ENCODE data around the gene PGM2L1.
"Not testable (repeated sequence)": the region's sequence is repeated elsewhere in the genome, so short reads cannot be mapped to it uniquely, and the experiment has no call there.

PGM2L1 gene

DNA sequence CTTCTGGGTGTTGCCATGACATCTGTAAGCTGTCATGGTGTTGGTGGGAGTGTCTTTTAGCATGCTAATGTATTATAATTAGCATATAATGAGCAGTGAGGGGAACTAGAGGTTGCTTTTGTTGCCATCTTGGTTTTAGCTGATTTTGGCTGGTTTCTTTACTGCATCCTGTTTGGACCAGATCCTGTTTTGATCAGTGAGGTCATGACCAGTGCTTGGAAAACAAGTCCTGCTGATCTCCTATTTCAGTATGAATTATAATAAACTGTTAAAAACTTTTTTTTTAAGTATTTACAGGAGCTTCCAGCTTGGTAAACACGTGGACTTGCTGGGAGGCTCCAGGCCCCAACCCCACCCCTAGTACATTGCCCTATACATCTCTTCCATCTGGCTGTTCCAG, 56.3 kb downstream of the PGM2L1 start:
- in situ Hi-C loops (cut with HindIII; ENCODE audit: low sequenced_read_pairs) = no loop called here

DNA sequence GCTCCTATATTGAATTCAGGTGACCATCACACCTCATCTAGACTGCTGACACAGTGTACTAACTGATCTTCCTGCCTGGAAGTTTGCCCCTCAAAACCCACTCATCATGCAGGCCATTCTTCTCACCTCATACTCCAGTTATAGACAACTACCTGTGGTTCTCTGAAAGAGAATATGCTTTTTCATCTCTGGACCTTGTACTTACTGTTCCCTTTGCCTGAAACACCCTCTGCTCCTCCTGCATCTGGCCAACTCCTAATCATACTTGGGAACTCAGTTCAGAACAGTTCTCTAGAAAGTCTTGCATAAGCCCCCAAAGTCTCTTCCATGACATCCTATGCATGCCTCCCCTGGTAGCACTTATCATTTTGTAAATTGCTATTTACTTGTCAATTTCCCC, 58.6 kb downstream of the PGM2L1 start:
- in situ Hi-C loops (cut with HindIII; ENCODE audit: low sequenced_read_pairs) = no loop called here

GRCh38 chr11:74338963-74339362, 59.3 kb downstream of the PGM2L1 start:
- in situ Hi-C loops (cut with HindIII; ENCODE audit: low sequenced_read_pairs) = no loop called here

- in situ Hi-C loops (cut with HindIII; ENCODE audit: low sequenced_read_pairs) = no loop called here
Measured at GRCh38 chr11:74333193-74333592, 65.0 kb downstream of the PGM2L1 start.

GRCh38 chr11:74332291-74332690, 65.9 kb downstream of the PGM2L1 start:
- in situ Hi-C loops (cut with HindIII; ENCODE audit: low sequenced_read_pairs) = no loop called here

DNA sequence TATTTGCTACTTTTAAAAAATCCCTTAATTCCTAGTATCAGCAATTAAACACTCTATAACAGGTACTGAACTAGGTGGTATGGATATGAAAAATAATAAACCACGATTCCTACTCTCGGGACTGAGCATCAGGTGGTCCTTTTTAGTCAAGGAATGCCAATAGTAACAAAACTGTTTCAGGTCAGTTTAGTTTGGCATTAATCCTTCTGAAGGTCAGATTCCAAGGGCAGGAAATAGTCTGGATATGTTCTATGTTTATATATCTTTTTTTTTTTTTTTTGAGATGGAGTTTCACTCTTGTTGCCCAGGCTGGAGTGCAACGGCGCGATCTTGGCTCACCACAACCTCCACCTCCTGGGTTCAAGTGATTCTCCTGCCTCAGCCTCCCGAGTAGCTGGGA, 67.2 kb downstream of the PGM2L1 start:
- in situ Hi-C loops (cut with HindIII; ENCODE audit: low sequenced_read_pairs) = not testable (repeated sequence)

DNA sequence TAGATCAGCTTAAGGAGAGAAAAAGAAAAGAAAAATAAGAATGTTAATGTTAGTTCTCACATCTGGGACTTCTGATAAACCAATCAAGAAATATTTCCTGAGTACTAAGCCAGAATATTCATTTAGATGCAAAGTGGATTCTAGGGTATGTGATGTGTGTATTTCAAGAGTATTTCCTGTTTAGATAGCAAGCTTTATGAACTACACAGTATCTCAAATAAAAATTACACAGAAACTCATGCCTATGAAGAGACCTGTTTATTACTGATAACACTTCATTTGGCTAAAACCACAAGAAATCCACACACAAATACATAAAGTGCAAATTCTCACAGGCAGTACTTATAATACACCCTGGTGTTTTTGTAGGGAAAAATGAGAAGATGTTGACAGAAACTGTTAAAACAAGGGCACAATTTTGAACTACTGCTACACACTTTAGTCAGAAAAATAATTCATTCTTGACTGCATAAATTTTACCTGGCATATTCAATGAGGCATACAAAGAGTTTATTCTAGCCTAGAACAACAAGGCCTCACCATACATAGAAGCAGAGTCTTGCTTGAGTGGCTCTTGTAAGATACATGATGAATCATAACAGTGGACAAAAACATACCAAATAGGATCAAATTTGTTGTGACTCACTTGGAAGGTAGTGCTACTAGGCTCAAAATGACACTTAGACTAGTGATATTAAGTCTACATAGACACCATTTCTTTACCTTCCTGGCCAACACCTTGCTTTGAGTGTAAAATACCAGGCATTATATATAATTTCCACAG, 68.0 kb downstream of the PGM2L1 start:
- in situ Hi-C loops (cut with HindIII; ENCODE audit: low sequenced_read_pairs) = no loop called here

- in situ Hi-C loops (cut with HindIII; ENCODE audit: low sequenced_read_pairs) = no loop called here
Measured at GRCh38 chr11:74327076-74327475, 71.2 kb downstream of the PGM2L1 start.

DNA sequence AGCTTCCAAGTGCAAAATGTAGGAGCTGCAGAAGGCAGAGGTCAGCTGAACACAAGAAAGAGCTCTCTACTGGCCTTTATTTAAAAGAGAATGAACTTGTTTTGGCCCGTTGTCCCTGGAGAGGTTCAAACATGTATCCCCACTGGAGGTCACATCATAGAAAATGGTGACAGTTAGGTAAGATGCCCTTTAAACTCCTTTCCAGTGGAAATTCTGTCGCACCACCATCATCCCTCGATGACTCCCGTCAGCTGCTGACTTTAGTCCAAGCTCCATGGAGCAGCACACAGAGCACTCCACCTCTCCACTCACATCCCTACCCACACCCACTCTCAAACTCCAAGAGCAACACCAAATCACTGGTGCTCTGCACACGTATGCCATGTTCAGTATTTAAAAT, 71.6 kb downstream of the PGM2L1 start:
- in situ Hi-C loops (cut with HindIII; ENCODE audit: low sequenced_read_pairs) = no loop called here

- in situ Hi-C loops (cut with HindIII; ENCODE audit: low sequenced_read_pairs) = no loop called here
Measured at GRCh38 chr11:74325649-74326645, 72.3 kb downstream of the PGM2L1 start.

GRCh38 chr11:74322667-74323066, 75.6 kb downstream of the PGM2L1 start:
- in situ Hi-C loops (cut with HindIII; ENCODE audit: low sequenced_read_pairs) = no loop called here

DNA sequence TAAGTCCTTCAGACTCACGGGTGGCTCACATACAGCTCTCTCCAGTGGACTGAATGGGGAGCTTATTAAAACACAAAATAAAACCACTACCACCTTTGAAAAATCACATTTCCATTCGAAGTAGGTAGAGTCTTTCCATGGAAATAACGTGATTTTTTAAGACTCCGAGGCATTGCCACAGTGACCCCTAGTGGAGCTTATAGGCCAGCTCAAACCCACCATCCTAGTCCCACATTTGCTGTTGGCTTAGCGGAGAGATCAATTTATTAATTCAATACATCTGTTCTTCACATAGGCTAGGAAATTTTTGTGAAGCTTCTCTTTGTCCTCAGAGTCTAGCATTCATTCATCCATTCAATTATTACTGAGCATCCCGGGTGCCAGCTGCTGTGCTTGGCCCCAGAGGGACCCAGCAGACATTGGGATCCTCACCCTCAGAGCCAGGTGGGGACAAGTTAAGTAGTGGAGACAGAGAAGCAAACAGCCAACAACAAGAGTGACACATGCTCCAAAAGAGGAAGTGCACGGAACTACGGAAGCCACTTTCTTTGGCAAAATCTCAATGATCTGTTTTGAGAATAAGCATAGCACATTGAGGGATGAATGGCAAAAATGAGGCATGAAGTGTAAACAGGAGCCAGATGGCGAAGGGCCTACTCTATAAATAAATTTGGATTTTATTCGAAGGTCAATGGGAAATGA, 76.6 kb downstream of the PGM2L1 start:
- in situ Hi-C loops (cut with HindIII; ENCODE audit: low sequenced_read_pairs) = no loop called here

DNA sequence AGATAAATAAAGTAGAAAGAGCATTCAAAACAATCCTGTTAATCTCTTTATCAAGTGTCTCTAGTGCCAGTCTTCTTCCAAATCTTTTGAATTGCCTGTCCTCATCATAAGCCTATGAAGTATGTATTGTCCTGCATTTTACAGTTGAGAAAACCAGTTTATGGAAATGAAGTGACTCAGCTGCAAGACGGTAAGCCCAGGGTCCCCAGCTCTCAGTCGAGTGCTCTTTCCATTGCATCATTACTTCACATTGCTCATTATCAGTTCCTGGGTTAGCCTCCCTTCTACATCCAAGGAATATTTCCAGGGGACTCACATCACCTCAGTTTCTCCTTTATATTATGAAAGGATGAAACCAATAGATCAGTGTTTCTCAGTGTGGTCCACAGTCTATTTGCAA, 77.7 kb downstream of the PGM2L1 start:
- in situ Hi-C loops (cut with HindIII; ENCODE audit: low sequenced_read_pairs) = no loop called here

DNA sequence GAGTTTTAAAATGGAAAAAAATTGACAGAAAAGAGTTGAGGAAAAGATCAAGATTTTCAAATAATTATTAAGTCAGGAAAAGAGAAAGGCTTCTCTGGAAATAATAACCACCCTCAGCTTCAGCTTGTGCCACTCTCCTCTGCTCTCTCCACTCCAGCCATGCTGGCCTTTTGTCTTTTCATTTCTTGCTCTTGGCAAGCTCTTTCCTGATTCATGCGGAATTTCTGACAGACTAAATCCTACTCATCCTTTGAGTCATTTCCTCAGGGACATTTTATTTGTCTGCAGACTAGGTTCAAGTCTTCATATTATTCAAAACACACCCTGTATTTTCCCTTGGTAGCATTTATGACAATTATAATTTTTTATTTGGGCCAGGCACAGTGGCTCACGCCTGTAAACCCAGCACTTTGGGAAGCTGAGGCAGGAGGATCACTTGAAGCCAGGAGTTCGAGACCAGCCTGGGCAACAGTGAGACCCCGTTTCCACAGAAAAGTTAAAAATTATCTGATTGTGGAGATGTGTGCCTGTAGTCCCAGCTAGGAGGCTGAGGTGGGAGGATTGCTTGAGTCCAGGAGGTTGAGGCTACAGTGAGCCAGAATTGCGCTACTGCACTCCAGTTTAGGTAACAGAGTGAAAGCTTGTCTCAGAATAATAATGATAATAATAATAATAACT, 79.0 kb downstream of the PGM2L1 start:
- in situ Hi-C loops (cut with HindIII; ENCODE audit: low sequenced_read_pairs) = no loop called here

DNA sequence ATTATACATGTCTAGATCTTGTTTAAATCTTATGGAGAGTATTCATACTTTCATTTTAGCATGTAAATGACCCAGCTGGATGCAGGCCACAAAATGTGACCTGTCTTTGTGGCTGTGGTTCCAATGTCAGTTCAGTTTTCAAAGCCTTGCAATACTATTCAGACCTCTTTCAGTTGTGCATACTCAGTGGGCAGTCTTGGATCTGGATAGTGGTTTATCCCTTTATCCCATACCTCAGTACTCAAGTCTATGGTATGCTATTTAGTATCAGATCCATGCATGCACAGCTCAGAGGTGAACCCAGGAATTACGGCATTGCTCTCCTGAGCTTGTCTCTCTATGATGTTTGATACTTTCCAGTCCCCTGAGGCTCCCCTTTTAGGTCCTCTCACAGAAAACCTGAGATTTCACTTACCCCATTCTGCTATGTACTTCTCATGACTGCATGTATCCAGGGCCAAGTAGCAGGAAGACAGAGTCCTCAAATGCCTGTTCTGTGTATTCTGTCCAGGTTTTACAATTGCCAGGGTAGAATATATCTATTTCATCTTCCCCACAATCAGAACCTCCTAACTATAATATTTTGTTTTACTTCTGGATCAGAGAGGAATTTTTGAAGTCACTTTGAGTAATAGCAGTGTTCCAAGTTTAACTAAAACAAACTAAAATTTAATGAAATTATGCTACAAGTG, 79.8 kb downstream of the PGM2L1 start:
- in situ Hi-C loops (cut with HindIII; ENCODE audit: low sequenced_read_pairs) = no loop called here

DNA sequence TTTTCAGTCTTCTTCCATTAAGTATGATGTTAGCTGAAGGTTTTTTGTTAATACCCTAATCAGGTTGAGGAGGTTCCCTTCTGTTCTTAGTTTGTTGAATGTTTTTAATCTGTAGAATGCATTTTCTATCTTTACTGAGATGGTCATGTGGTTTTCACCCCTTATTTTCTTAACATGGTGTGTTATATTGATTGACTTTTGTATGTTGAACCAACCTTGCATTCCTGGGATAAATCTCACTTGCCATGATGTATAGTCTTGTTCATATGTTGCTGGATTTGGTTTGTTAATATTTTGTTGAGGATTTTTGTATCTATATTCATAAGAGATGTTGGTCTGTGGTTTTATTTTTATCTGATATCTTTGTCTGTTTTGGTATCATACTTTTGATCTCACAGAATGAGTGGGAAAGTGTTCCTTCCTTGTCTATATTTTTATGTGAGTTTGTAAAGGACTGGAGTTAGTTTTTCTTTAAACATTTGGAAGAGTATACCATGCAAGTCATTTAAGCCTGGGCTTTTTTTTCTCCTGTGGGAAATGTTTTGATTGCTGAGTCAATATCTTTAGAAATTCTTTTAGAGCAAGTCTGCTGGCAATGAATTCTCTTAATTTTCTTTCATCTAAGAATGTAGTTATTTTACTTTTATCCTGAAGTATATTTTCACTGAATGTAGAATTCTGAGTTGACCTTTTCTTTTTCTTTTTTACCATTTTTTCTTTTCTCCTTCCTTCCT, 81.3 kb downstream of the PGM2L1 start:
- in situ Hi-C loops (cut with HindIII; ENCODE audit: low sequenced_read_pairs) = no loop called here

DNA sequence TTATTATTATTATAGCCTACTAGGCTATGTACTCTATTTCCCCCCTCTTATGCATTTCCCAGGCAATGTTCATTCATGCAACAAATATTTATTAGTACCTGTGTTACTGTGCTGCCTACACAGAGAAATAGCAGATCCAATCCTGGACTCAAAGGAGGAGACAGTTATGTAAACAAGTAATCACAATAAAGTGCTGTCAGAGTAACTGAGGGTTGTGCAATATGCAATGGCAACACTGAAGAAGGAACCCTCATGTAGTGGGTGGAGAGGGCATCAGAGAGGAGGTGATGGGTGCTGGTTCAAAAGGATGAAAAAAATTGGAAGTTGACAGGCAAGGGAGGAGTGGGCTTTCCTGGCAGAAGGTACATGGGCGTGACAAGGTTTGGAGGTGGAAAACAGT, 85.9 kb downstream of the PGM2L1 start:
- in situ Hi-C loops (cut with HindIII; ENCODE audit: low sequenced_read_pairs) = no loop called here

DNA sequence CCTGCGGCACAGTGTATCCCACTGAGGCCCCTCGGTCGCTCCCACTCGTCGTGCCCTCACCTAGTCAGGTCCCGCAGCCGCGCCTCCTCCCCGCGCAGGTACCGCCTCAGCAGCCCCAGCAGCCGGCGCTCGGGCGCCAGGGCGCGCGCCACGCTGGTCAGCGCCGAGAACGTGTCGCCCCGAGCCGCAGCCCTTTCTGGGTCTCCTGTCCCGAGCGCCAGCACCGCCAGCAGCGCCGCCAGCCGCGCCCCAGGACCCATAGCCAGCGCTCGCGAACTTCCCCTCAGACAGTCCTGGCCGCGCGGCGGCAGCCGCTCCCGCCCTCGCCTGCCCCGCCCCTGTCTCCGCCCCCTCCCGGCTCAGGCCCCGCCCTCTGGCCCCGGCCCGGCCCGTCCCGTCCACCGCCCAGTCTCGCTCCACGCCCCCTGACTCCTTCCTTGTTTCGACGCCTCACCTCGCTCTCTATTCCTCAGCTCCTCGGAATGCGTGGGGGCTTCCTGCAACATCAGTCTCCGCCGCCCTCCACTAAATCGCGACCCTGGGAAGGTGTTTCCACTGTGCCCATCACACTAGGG, 86.8 kb downstream of the PGM2L1 start, which contains the start of gene P4HA3:
Gene P4HA3 (minus strand): TSS at position 289 of the 575 bp plus-strand sequence. CDS start 29 bp downstream, at position 260.
- in situ Hi-C loops (cut with HindIII; ENCODE audit: low sequenced_read_pairs) = no loop called here

- in situ Hi-C loops (cut with HindIII; ENCODE audit: low sequenced_read_pairs) = no loop called here
Measured at GRCh38 chr11:74310857-74311256, 87.4 kb downstream of the PGM2L1 start.
